WTC11 (cell line): ENCODE results near the gene ZNF586. TPM values are rescaled to one million over a fixed set of nuclear protein-coding genes. Genes with fewer than 3 reads are reported as not detected.

Source experiments
- ATAC-seq: fragments of 200-7000 bp; cut with Tn5 transposase; 2 replicates; pipeline ENCODE4 v1.10.0; 2021; ENCODE audit warnings: mild to moderate bottlenecking, moderate library complexity
- CTCF ChIA-PET: fragments of 300-600 bp; sonication (Branson Sonifier 250); formaldehyde crosslinking; loops from one replicate; lab custom pipeline; 2021; ENCODE audit warnings: antibody characterized with exemption; lab: Charles Lee
- POLR2A ChIA-PET: fragments of 350-600 bp; sonication (Branson Sonifier 250); formaldehyde crosslinking; loops from one replicate; lab custom pipeline; 2021; ENCODE audit warnings: antibody characterized with exemption; lab: Charles Lee
- DNase-seq: peaks from one replicate; pipeline ENCODE4 v3.0.0; 2021; ENCODE audit warnings: low spot score
- H3K27ac Mint-ChIP-seq: 2 replicates; pipeline ENCODE4 v1.8.0; 2021; ENCODE audit warnings: mixed read lengths
- H3K27me3 Mint-ChIP-seq: 2 replicates; pipeline ENCODE4 v1.8.0; 2021; ENCODE audit warnings: low read depth, mild to moderate bottlenecking, moderate library complexity, mixed read lengths
- H3K36me3 Mint-ChIP-seq: 2 replicates; pipeline ENCODE4 v1.8.0; 2021; ENCODE audit warnings: mixed read lengths
- H3K4me1 Mint-ChIP-seq: 2 replicates; pipeline ENCODE4 v1.8.0; 2022; ENCODE audit warnings: mixed read lengths
- H3K4me3 Mint-ChIP-seq: 2 replicates; pipeline ENCODE4 v1.8.0; 2021; ENCODE audit warnings: mild to moderate bottlenecking, moderate library complexity, mixed read lengths
- H3K9me3 Mint-ChIP-seq: 2 replicates; pipeline ENCODE4 v1.8.0; 2021; ENCODE audit warnings: mixed read lengths
- CREM ChIP-seq: sonication (generic); formaldehyde crosslinking; IDR thresholded peaks from 2 replicates; pipeline ENCODE4 v1.8.1; 2022; ENCODE audit warnings: mild to moderate bottlenecking, missing genetic modification reagents, moderate library complexity
- FOXK1 ChIP-seq: sonication (generic); formaldehyde crosslinking; IDR thresholded peaks from 2 replicates; pipeline ENCODE4 v1.8.0; 2022; ENCODE audit warnings: mild to moderate bottlenecking, moderate library complexity, missing genetic modification reagents
- IRF2 ChIP-seq: sonication (generic); formaldehyde crosslinking; IDR thresholded peaks from 2 replicates; pipeline ENCODE4 v1.8.0; 2022; ENCODE audit warnings: low read depth, missing genetic modification reagents, borderline replicate concordance
- MXD4 ChIP-seq: fragments of 250-450 bp; sonication (Bioruptor Pico); IDR thresholded peaks from 2 replicates; pipeline ENCODE4 v1.8.0; 2021; ENCODE audit warnings: mild to moderate bottlenecking, moderate library complexity, borderline replicate concordance
- NR3C1 ChIP-seq: sonication (generic); formaldehyde crosslinking; conservative IDR thresholded peaks from 2 replicates; pipeline ENCODE4 v1.8.1; 2023; ENCODE audit warnings: low read depth, mild to moderate bottlenecking, missing genetic modification reagents
- RORB ChIP-seq: fragments of 250-450 bp; sonication (Bioruptor Pico); IDR thresholded peaks from 2 replicates; pipeline ENCODE4 v1.9.0; 2021; ENCODE audit warnings: mild to moderate bottlenecking
- TEAD1 ChIP-seq: sonication (generic); formaldehyde crosslinking; IDR thresholded peaks from 2 replicates; pipeline ENCODE4 v1.8.0; 2022; ENCODE audit warnings: mild to moderate bottlenecking, missing genetic modification reagents
- TEAD4 ChIP-seq: sonication (generic); formaldehyde crosslinking; IDR thresholded peaks from 2 replicates; pipeline ENCODE4 v1.8.0; 2022; ENCODE audit warnings: mild to moderate bottlenecking, missing genetic modification reagents
- ZNF232 ChIP-seq: sonication (generic); formaldehyde crosslinking; IDR thresholded peaks from 2 replicates; pipeline ENCODE4 v1.8.0; 2022; ENCODE audit warnings: mild to moderate bottlenecking, missing genetic modification reagents
- ZNF317 ChIP-seq: sonication (generic); formaldehyde crosslinking; IDR thresholded peaks from 2 replicates; pipeline ENCODE4 v1.8.1; 2023; ENCODE audit warnings: low read depth, mild to moderate bottlenecking, moderate library complexity, missing genetic modification reagents, borderline replicate concordance
- total RNA-seq: library from RNA; stranded (reverse); gene quantifications from 3 replicates; pipeline ENCODE4 v1.2.3, GENCODE V29; 2021
- TF ChIP-seq, protein P1 (sequence below): sonication (generic); formaldehyde crosslinking; IDR thresholded peaks from 2 replicates; pipeline ENCODE4 v1.8.1; 2023; ENCODE audit warnings: mild to moderate bottlenecking, missing genetic modification reagents
- TF ChIP-seq, protein P2 (sequence below): sonication (generic); formaldehyde crosslinking; IDR thresholded peaks from 2 replicates; pipeline ENCODE4 v1.8.1; 2023; ENCODE audit warnings: mild to moderate bottlenecking, missing genetic modification reagents, borderline replicate concordance
- TF ChIP-seq, protein P3 (sequence below): fragments of 250-450 bp; sonication (Bioruptor Pico); IDR thresholded peaks from 2 replicates; pipeline ENCODE4 v1.9.0; 2021; ENCODE audit warnings: mild to moderate bottlenecking
- TF ChIP-seq, protein P4 (sequence below): fragments of 250-450 bp; sonication (Bioruptor Pico); IDR thresholded peaks from 2 replicates; pipeline ENCODE4 v2.1.2; 2022; ENCODE audit warnings: mild to moderate bottlenecking, moderate library complexity
- TF ChIP-seq, protein P5 (sequence below): sonication (generic); formaldehyde crosslinking; IDR thresholded peaks from 2 replicates; pipeline ENCODE4 v1.8.1; 2022; ENCODE audit warnings: low read depth, missing genetic modification reagents, borderline replicate concordance
- TF ChIP-seq, protein P6 (sequence below): fragments of 250-450 bp; sonication (Bioruptor Pico); IDR thresholded peaks from 2 replicates; pipeline ENCODE4 v1.9.0; 2021; ENCODE audit warnings: mild to moderate bottlenecking
- TF ChIP-seq, protein P7 (sequence below): sonication (generic); formaldehyde crosslinking; conservative IDR thresholded peaks from 2 replicates; pipeline ENCODE4 v1.8.1; 2023; ENCODE audit warnings: mild to moderate bottlenecking, low read depth, missing genetic modification reagents, moderate library complexity
- TF ChIP-seq, protein P8 (sequence below): fragments of 250-450 bp; sonication (Bioruptor Pico); IDR thresholded peaks from 2 replicates; pipeline ENCODE4 v1.9.0; 2021; ENCODE audit warnings: moderate library complexity, mild to moderate bottlenecking, inconsistent platforms, borderline replicate concordance

ZNF586 gene
- total RNA-seq, 1 experiment from 2014 or later = 16.4 TPM

DNA sequence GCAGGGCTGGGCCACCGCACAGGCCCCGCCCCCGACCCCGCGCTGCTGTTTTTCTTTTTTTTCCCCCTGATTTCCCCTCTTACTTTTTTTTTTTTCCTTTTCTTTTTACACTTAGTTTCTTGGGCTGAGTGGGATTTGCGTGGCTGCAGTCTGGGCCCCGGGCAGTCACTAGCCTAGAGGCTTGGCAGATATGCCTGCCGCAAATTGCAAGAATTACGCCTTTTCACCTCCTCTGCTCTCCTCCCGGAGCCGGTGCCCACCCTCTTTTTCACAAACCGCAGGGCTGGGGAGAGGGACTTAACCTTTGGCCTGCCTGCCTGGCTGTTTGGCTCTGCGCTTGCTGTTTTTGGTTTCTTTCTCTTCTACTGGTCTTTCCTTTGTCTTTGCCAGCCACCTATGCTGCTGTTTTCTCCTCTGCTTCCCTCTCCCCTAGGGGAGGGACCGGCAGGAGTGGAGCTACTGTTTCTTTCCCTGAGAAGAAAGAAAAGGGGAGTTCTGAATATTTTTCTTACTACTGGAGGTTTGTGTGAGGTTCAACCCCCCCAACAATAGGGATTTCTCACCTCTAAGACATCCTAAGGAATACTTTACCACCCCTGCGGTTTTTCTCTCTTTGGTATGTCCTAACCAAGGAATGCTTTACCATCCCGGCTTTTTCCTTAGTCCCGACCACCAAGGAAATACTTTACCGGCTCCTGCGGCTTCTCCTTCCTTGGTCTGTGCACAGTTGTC, 34.3 kb downstream of the ZNF586 start:
- TF ChIP-seq, protein P1, sequence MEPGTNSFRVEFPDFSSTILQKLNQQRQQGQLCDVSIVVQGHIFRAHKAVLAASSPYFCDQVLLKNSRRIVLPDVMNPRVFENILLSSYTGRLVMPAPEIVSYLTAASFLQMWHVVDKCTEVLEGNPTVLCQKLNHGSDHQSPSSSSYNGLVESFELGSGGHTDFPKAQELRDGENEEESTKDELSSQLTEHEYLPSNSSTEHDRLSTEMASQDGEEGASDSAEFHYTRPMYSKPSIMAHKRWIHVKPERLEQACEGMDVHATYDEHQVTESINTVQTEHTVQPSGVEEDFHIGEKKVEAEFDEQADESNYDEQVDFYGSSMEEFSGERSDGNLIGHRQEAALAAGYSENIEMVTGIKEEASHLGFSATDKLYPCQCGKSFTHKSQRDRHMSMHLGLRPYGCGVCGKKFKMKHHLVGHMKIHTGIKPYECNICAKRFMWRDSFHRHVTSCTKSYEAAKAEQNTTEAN (CRISPR knock-in tag) = no peak
- TF ChIP-seq, protein P2, sequence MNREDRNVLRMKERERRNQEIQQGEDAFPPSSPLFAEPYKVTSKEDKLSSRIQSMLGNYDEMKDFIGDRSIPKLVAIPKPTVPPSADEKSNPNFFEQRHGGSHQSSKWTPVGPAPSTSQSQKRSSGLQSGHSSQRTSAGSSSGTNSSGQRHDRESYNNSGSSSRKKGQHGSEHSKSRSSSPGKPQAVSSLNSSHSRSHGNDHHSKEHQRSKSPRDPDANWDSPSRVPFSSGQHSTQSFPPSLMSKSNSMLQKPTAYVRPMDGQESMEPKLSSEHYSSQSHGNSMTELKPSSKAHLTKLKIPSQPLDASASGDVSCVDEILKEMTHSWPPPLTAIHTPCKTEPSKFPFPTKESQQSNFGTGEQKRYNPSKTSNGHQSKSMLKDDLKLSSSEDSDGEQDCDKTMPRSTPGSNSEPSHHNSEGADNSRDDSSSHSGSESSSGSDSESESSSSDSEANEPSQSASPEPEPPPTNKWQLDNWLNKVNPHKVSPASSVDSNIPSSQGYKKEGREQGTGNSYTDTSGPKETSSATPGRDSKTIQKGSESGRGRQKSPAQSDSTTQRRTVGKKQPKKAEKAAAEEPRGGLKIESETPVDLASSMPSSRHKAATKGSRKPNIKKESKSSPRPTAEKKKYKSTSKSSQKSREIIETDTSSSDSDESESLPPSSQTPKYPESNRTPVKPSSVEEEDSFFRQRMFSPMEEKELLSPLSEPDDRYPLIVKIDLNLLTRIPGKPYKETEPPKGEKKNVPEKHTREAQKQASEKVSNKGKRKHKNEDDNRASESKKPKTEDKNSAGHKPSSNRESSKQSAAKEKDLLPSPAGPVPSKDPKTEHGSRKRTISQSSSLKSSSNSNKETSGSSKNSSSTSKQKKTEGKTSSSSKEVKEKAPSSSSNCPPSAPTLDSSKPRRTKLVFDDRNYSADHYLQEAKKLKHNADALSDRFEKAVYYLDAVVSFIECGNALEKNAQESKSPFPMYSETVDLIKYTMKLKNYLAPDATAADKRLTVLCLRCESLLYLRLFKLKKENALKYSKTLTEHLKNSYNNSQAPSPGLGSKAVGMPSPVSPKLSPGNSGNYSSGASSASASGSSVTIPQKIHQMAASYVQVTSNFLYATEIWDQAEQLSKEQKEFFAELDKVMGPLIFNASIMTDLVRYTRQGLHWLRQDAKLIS (CRISPR knock-in tag) = no peak
- TF ChIP-seq, protein P3, sequence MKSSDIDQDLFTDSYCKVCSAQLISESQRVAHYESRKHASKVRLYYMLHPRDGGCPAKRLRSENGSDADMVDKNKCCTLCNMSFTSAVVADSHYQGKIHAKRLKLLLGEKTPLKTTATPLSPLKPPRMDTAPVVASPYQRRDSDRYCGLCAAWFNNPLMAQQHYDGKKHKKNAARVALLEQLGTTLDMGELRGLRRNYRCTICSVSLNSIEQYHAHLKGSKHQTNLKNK (CRISPR knock-in tag) = no peak
- TF ChIP-seq RORB (CRISPR knock-in tag) = no peak
- Mint-ChIP-seq H3K27me3 (no peaks in the 10 kb centered on the region), H3K36me3 (peaks cover 22% of the 10 kb centered on the region), H3K27ac (peak overlapping the region; percentile 100), H3K4me1 (peaks cover 70% of the 10 kb centered on the region), H3K9me3 (no peaks in the 10 kb centered on the region), H3K4me3 (peak overlapping the region; percentile 86)
- CTCF ChIA-PET = interaction anchor here (0.6 to 2.5 kb wide), 3 partner anchors 11 to 38 kb away, joined by 3 to 12 read pairs (median 3); no protein-coding TSS in a partner anchor
- peak; percentile 69 for DNase-seq
- POLR2A ChIA-PET = interaction anchor here (0.5 to 2.9 kb wide), 4 partner anchors 11 to 145 kb away, joined by 4 to 11 read pairs (median 6); partner anchors contain the start of gene ZNF552
- peak; percentile 60 for ATAC-seq

DNA sequence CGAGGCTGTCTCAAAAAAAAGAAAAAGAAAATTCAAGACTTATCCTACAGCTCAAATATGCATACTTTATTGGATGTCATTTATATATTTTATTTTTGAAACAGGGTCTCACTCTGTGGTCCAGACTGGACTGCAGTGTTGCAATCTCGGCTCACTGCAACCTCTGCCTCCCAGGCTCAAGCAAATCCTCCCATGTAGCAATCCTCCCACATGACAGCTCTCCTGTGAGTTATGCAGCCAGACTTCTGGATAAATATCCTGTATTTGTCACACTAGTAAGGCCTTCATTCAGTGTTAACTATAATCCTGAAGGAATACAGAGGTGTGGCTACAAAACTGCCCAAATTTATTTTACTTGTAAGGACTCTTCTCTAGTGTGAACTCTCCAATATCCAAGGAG, 38.1 kb downstream of the ZNF586 start:
- DNase-seq (no peak), ATAC-seq (no peak)
- no peak overlapping the region; the same call in none of the 2 replicates for H3K27ac Mint-ChIP-seq
- no peaks in the 10 kb centered on the region for H3K9me3 Mint-ChIP-seq
- H3K27me3 Mint-ChIP-seq = no peaks in the 10 kb centered on the region
- peaks cover 38% of the 10 kb centered on the region for H3K4me1 Mint-ChIP-seq
- POLR2A ChIA-PET = no interaction called here
- H3K36me3 Mint-ChIP-seq = peaks cover 48% of the 10 kb centered on the region
- CTCF ChIA-PET = no interaction called here
- H3K4me3 Mint-ChIP-seq = no peak overlapping the region
- TF ChIP-seq, protein P4, sequence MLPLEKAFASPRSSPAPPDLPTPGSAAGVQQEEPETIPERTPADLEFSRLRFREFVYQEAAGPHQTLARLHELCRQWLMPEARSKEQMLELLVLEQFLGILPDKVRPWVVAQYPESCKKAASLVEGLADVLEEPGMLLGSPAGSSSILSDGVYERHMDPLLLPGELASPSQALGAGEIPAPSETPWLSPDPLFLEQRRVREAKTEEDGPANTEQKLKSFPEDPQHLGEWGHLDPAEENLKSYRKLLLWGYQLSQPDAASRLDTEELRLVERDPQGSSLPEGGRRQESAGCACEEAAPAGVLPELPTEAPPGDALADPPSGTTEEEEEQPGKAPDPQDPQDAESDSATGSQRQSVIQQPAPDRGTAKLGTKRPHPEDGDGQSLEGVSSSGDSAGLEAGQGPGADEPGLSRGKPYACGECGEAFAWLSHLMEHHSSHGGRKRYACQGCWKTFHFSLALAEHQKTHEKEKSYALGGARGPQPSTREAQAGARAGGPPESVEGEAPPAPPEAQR (CRISPR knock-in tag) = no peak
- TF ChIP-seq IRF2 (no peak), ZNF232 (CRISPR knock-in tag) (no peak), NR3C1 (CRISPR knock-in tag) (no peak), TEAD1 (CRISPR knock-in tag) (no peak), MXD4 (CRISPR knock-in tag) (no peak), ZNF317 (no peak), TEAD4 (CRISPR knock-in tag) (no peak), FOXK1 (CRISPR knock-in tag) (no peak), CREM (CRISPR knock-in tag) (no peak)
- TF ChIP-seq, protein P5, sequence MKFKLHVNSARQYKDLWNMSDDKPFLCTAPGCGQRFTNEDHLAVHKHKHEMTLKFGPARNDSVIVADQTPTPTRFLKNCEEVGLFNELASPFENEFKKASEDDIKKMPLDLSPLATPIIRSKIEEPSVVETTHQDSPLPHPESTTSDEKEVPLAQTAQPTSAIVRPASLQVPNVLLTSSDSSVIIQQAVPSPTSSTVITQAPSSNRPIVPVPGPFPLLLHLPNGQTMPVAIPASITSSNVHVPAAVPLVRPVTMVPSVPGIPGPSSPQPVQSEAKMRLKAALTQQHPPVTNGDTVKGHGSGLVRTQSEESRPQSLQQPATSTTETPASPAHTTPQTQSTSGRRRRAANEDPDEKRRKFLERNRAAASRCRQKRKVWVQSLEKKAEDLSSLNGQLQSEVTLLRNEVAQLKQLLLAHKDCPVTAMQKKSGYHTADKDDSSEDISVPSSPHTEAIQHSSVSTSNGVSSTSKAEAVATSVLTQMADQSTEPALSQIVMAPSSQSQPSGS = no peak
- TF ChIP-seq, protein P6, sequence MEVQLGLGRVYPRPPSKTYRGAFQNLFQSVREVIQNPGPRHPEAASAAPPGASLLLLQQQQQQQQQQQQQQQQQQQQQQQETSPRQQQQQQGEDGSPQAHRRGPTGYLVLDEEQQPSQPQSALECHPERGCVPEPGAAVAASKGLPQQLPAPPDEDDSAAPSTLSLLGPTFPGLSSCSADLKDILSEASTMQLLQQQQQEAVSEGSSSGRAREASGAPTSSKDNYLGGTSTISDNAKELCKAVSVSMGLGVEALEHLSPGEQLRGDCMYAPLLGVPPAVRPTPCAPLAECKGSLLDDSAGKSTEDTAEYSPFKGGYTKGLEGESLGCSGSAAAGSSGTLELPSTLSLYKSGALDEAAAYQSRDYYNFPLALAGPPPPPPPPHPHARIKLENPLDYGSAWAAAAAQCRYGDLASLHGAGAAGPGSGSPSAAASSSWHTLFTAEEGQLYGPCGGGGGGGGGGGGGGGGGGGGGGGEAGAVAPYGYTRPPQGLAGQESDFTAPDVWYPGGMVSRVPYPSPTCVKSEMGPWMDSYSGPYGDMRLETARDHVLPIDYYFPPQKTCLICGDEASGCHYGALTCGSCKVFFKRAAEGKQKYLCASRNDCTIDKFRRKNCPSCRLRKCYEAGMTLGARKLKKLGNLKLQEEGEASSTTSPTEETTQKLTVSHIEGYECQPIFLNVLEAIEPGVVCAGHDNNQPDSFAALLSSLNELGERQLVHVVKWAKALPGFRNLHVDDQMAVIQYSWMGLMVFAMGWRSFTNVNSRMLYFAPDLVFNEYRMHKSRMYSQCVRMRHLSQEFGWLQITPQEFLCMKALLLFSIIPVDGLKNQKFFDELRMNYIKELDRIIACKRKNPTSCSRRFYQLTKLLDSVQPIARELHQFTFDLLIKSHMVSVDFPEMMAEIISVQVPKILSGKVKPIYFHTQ (CRISPR knock-in tag) = no peak
- TF ChIP-seq, protein P7, sequence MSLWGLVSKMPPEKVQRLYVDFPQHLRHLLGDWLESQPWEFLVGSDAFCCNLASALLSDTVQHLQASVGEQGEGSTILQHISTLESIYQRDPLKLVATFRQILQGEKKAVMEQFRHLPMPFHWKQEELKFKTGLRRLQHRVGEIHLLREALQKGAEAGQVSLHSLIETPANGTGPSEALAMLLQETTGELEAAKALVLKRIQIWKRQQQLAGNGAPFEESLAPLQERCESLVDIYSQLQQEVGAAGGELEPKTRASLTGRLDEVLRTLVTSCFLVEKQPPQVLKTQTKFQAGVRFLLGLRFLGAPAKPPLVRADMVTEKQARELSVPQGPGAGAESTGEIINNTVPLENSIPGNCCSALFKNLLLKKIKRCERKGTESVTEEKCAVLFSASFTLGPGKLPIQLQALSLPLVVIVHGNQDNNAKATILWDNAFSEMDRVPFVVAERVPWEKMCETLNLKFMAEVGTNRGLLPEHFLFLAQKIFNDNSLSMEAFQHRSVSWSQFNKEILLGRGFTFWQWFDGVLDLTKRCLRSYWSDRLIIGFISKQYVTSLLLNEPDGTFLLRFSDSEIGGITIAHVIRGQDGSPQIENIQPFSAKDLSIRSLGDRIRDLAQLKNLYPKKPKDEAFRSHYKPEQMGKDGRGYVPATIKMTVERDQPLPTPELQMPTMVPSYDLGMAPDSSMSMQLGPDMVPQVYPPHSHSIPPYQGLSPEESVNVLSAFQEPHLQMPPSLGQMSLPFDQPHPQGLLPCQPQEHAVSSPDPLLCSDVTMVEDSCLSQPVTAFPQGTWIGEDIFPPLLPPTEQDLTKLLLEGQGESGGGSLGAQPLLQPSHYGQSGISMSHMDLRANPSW (CRISPR knock-in tag) = no peak
- TF ChIP-seq, protein P8, sequence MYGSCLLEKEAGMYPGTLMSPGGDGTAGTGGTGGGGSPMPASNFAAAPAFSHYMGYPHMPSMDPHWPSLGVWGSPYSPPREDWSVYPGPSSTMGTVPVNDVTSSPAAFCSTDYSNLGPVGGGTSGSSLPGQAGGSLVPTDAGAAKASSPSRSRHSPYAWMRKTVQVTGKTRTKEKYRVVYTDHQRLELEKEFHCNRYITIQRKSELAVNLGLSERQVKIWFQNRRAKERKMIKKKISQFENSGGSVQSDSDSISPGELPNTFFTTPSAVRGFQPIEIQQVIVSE (CRISPR knock-in tag) = no peak
